ENCODE data around the gene VWA5B1.

GRCh38 chr1:20356850-20357459, 66.3 kb downstream of the VWA5B1 start:
- TF ChIP-seq SMC3 (IDR thresholded peaks at IDR 0.05; ENCODE audit: low read depth, low read length), result no peak
- no peak for TF ChIP-seq CTCF (conservative IDR thresholded peaks at IDR 0.05; ENCODE audit: low read depth, low read length)
- TF ChIP-seq, protein P1, sequence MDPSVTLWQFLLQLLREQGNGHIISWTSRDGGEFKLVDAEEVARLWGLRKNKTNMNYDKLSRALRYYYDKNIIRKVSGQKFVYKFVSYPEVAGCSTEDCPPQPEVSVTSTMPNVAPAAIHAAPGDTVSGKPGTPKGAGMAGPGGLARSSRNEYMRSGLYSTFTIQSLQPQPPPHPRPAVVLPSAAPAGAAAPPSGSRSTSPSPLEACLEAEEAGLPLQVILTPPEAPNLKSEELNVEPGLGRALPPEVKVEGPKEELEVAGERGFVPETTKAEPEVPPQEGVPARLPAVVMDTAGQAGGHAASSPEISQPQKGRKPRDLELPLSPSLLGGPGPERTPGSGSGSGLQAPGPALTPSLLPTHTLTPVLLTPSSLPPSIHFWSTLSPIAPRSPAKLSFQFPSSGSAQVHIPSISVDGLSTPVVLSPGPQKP (IDR thresholded peaks at IDR 0.05; ENCODE audit: borderline replicate concordance, low read depth, low read length), result no peak
- no peak for TF ChIP-seq RAD21 (IDR thresholded peaks at IDR 0.05; ENCODE audit: low read length)
- TF ChIP-seq POLR2A (IDR thresholded peaks at IDR 0.05; ENCODE audit: low read depth, low read length), result no peak
- no peak for TF ChIP-seq USF2 (IDR thresholded peaks at IDR 0.05; ENCODE audit: low read depth, low read length)
- no peak for TF ChIP-seq MXI1 (IDR thresholded peaks at IDR 0.05; ENCODE audit: borderline replicate concordance, low read depth, low read length)
- no peak for TF ChIP-seq CHD1 (IDR thresholded peaks at IDR 0.05; ENCODE audit: low read depth, low read length)
- no peak for TF ChIP-seq BHLHE40 (IDR thresholded peaks at IDR 0.05; ENCODE audit: low read depth, low read length)
- no peak for TF ChIP-seq NFE2L2 (IDR thresholded peaks at IDR 0.05; ENCODE audit: low read depth, low read length)

All from IMR-90 (cell line).